GM10248 (cell line): ENCODE results near the gene SIRT2.
A peak's percentile ranks its signal among the peaks of the same experiment; 100 is the strongest.
"Not testable (repeated sequence)": the region's sequence is repeated elsewhere in the genome, so short reads cannot be mapped to it uniquely, and the experiment has no call there.

ENCODE experiments used
- CTCF ChIA-PET: fragments of 300-600 bp; sonication (Branson Sonifier 250); formaldehyde crosslinking; extraction: SDS; loops from one replicate; lab custom pipeline; 2021; ENCODE audit warnings: antibody characterized with exemption; lab: Yijun Ruan, JAX
- POLR2A ChIA-PET: fragments of 350-650 bp; sonication (Branson Sonifier 250); formaldehyde crosslinking; extraction: SDS; loops from one replicate; lab custom pipeline; 2020; ENCODE audit warnings: antibody characterized with exemption; lab: Yijun Ruan, JAX
- DNase-seq: peaks from one replicate; pipeline ENCODE4 v3.0.0; 2012; ENCODE audit errors: extremely low spot score
- CTCF ChIP-seq: IDR thresholded peaks from 2 replicates; pipeline ENCODE4 v1.5.1; 2012; ENCODE audit warnings: mild to moderate bottlenecking, low read depth; ENCODE audit errors: extremely low read depth, missing control alignments, control extremely low read depth

The SIRT2 gene

GRCh38 chr19:38875656-38876395, 23.6 kb downstream of the SIRT2 start:
- TF ChIP-seq CTCF, result no peak
- CTCF ChIA-PET, result interaction anchor here (1.0 to 6.0 kb wide), 5 partner anchors 8 to 106 kb away, joined by 3 to 64 read pairs (median 4); partner anchors contain the start of genes MRPS12 and SARS2
- DNase-seq, result no peak
- POLR2A ChIA-PET, result interaction anchor here (0.7 kb wide), 1 partner anchor 11 kb away, joined by 3 read pairs; no protein-coding TSS in a partner anchor

- DNase-seq, result not testable (repeated sequence)
- ChIA-PET POLR2A (interaction anchor here (0.5 kb wide), 1 partner anchor 219 kb away, joined by 7 read pairs; no protein-coding TSS in a partner anchor), CTCF (interaction anchor here (1.9 to 4.1 kb wide), 3 partner anchors 14 to 104 kb away, joined by 5 to 23 read pairs (median 7); no protein-coding TSS in a partner anchor)
Measured at GRCh38 chr19:38873400-38873799, 26.0 kb downstream of the SIRT2 start.

GRCh38 chr19:38870612-38871011, 28.8 kb downstream of the SIRT2 start:
- CTCF ChIA-PET, result interaction anchor here (1.1 to 4.1 kb wide), 10 partner anchors 8 to 101 kb away, joined by 3 to 34 read pairs (median 8); partner anchors contain the start of genes NFKBIB, RINL and SIRT2
- TF ChIP-seq CTCF, result no peak
- DNase-seq, result no peak
- POLR2A ChIA-PET, result interaction anchor here (0.6 kb wide), 1 partner anchor 141 kb away, joined by 4 read pairs; no protein-coding TSS in a partner anchor

GRCh38 chr19:38869836-38870607, 29.4 kb downstream of the SIRT2 start:
- DNase-seq, result peak; percentile 92
- TF ChIP-seq CTCF, result peak; percentile 99
- POLR2A ChIA-PET, result interaction anchor here (0.6 to 1.0 kb wide), 2 partner anchors 38 to 141 kb away, joined by 3 to 4 read pairs; no protein-coding TSS in a partner anchor
- CTCF ChIA-PET, result interaction anchor here (0.8 to 4.1 kb wide), 21 partner anchors 9 to 467 kb away, joined by 3 to 34 read pairs (median 6); partner anchors contain the start of genes ECH1, FAM98C, MRPS12 and NFKBIB

GRCh38 chr19:38869160-38869835, 30.1 kb downstream of the SIRT2 start:
- TF ChIP-seq CTCF, result no peak
- no peak for DNase-seq
- CTCF ChIA-PET, result interaction anchor here (0.8 to 2.7 kb wide), 24 partner anchors 9 to 466 kb away, joined by 3 to 34 read pairs (median 5); partner anchors contain the start of genes ECH1, FAM98C, HNRNPL and MRPS12
- POLR2A ChIA-PET, result interaction anchor here (0.7 to 1.0 kb wide), 2 partner anchors 20 to 37 kb away, joined by 3 to 5 read pairs; no protein-coding TSS in a partner anchor

- POLR2A ChIA-PET, result interaction anchor here (0.7 kb wide), 1 partner anchor 20 kb away, joined by 5 read pairs; no protein-coding TSS in a partner anchor
- CTCF ChIA-PET, result interaction anchor here (0.8 to 2.7 kb wide), 19 partner anchors 8 to 466 kb away, joined by 3 to 34 read pairs (median 5); partner anchors contain the start of genes ECH1, FAM98C, HNRNPL and MRPS12
- no peak for TF ChIP-seq CTCF
- no peak for DNase-seq
Measured at GRCh38 chr19:38868551-38868950, 30.9 kb downstream of the SIRT2 start.
